ENCODE measurements around the gene TRAF6.
"Not testable (repeated sequence)": the region's sequence is repeated elsewhere in the genome, so short reads cannot be mapped to it uniquely, and the experiment has no call there.

TRAF6 gene, protein sequence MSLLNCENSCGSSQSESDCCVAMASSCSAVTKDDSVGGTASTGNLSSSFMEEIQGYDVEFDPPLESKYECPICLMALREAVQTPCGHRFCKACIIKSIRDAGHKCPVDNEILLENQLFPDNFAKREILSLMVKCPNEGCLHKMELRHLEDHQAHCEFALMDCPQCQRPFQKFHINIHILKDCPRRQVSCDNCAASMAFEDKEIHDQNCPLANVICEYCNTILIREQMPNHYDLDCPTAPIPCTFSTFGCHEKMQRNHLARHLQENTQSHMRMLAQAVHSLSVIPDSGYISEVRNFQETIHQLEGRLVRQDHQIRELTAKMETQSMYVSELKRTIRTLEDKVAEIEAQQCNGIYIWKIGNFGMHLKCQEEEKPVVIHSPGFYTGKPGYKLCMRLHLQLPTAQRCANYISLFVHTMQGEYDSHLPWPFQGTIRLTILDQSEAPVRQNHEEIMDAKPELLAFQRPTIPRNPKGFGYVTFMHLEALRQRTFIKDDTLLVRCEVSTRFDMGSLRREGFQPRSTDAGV
- long read RNA-seq, full-length matches to known transcripts, result 13 of 17 reads
- long read RNA-seq, partial matches to known transcripts, result 1 of 17 reads
- long read RNA-seq, other reads (novel, unspliced or antisense), result 3 of 17 reads

DNA sequence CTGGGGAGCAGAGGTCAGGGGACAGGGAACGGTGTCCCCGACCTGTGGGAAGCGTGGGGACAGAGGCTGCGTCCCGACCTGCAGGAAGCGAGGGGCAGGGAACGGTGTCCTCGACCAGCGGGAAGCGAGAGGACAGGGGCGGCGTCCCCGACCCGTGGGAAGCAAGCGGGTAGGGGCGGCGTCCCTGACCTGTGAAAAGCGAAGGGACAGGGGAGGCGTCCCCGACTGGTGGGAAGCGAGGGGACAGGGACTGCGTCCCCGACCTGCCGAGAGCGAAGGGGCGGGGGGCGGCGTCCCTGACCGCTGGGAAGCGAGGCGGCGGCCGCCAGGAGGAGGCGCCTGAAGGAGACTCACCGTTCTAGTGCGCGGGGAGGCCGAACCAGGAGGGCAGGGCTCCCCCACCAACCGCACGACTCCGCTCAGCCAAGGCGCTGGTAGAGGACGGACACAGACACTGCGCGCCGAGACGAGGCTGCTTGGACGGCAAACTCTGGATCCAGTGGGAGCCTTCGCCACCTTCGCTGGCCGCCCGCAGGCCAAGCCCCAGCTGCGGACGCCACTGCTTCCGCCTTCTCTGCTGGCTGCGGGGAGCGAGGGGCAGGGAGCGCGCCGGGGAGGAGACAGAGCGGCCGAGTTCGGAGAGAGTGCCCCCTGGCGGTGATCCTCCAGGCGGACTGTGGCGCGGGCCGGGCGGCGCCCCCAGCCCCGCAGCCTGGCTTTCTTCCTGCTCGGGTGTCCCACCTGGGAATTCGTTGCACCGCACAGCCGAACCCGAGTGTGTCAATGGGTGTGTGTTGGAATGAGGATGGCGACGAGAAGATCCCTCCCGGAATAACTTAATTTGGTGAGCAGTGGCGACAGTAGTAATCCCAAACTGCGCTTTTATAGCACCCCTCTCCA is at the start of gene TRAF6:
TRAF6 (minus strand) TSS at position 579 of the 900 bp plus-strand sequence. CDS start 8,757 bp downstream, outside the sequence.
- TF ChIP-seq POLR2AphosphoS5 (IDR thresholded peaks at IDR 0.05; ENCODE audit: low read depth) (peak; percentile 97), SPI1 (IDR thresholded peaks at IDR 0.05; ENCODE audit: borderline replicate concordance, low read depth) (no peak), CTCF (IDR thresholded peaks at IDR 0.05; ENCODE audit: insufficient read depth, low read length) (peak; percentile 60), GABPA (IDR thresholded peaks at IDR 0.05; ENCODE audit: low read depth) (0 out of 2 replicates have a peak, but pooled peaks have one; percentile 16)
- TF ChIP-seq, protein P1, sequence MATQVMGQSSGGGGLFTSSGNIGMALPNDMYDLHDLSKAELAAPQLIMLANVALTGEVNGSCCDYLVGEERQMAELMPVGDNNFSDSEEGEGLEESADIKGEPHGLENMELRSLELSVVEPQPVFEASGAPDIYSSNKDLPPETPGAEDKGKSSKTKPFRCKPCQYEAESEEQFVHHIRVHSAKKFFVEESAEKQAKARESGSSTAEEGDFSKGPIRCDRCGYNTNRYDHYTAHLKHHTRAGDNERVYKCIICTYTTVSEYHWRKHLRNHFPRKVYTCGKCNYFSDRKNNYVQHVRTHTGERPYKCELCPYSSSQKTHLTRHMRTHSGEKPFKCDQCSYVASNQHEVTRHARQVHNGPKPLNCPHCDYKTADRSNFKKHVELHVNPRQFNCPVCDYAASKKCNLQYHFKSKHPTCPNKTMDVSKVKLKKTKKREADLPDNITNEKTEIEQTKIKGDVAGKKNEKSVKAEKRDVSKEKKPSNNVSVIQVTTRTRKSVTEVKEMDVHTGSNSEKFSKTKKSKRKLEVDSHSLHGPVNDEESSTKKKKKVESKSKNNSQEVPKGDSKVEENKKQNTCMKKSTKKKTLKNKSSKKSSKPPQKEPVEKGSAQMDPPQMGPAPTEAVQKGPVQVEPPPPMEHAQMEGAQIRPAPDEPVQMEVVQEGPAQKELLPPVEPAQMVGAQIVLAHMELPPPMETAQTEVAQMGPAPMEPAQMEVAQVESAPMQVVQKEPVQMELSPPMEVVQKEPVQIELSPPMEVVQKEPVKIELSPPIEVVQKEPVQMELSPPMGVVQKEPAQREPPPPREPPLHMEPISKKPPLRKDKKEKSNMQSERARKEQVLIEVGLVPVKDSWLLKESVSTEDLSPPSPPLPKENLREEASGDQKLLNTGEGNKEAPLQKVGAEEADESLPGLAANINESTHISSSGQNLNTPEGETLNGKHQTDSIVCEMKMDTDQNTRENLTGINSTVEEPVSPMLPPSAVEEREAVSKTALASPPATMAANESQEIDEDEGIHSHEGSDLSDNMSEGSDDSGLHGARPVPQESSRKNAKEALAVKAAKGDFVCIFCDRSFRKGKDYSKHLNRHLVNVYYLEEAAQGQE (IDR thresholded peaks at IDR 0.05; ENCODE audit: insufficient replicate concordance, low read depth), result peak; percentile 29
- Histone ChIP-seq H3K4me3 (replicated peaks; ENCODE audit: insufficient read depth, low read length) (peak within 1 kb of the TSS; percentile 93), H3K27me3 (ENCODE audit: insufficient read depth, poor library complexity, severe bottlenecking) (no peaks in the 10 kb centered on the region), H3K27ac (replicated peaks) (peak within 1 kb of the TSS; percentile 90)
- DNase-seq (ENCODE audit: low read depth in 1 of 2, low spot score in 1 of 2), result peak; percentile 65 to 88

DNA sequence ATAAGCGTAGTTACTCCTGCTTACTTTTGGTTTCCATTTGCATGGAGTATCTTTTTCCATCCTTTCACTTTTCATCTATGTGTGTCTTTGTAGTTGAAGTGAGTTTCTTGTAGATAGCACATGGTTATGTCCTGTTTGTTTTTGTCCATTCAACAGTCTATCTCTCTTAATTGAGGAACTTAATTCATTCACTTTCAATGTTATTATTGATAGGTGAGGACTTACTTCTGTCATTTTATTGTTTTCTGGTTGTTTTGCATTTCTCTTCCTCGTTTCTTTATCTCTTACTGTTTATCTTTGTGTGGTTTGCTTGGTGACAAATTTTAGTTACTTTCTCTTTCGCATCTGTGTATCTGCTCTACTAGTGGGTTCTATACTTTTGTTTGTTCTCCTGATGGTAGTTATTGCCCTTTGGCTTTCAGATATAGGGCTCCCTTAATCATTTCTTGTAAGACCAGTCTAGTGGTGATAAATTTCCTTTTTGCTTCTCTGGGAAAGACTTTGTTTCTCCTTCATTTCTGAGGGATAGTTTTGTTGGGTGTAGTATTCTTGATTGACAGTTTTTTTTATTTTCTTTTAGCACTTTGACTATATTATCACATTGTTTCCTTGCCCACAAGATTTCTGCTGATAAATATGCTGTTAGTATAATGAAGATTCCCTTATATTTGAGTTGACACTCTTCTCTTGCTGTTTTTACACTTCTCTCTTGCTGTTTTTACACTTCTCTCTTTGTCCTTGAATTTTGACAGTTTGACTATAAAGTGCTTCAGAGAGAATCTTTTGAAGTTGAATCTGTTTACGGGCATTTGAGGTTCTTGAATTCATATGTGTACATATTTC is 48.7 kb upstream of the TRAF6 start:
- TF ChIP-seq, protein P1 (IDR thresholded peaks at IDR 0.05; ENCODE audit: insufficient replicate concordance, low read depth), result no peak
- TF ChIP-seq GABPA (IDR thresholded peaks at IDR 0.05; ENCODE audit: low read depth), result no peak
- TF ChIP-seq CTCF (IDR thresholded peaks at IDR 0.05; ENCODE audit: insufficient read depth, low read length), result no peak
- TF ChIP-seq POLR2AphosphoS5 (IDR thresholded peaks at IDR 0.05; ENCODE audit: low read depth), result no peak
- no peak for TF ChIP-seq SPI1 (IDR thresholded peaks at IDR 0.05; ENCODE audit: borderline replicate concordance, low read depth)
- Histone ChIP-seq H3K27ac (replicated peaks) (no peak overlapping the region), H3K4me3 (replicated peaks; ENCODE audit: insufficient read depth, low read length) (no peak overlapping the region), H3K27me3 (ENCODE audit: insufficient read depth, poor library complexity, severe bottlenecking) (no peaks in the 10 kb centered on the region)
- DNase-seq (ENCODE audit: low read depth in 1 of 2, low spot score in 1 of 2), result no peak

DNA sequence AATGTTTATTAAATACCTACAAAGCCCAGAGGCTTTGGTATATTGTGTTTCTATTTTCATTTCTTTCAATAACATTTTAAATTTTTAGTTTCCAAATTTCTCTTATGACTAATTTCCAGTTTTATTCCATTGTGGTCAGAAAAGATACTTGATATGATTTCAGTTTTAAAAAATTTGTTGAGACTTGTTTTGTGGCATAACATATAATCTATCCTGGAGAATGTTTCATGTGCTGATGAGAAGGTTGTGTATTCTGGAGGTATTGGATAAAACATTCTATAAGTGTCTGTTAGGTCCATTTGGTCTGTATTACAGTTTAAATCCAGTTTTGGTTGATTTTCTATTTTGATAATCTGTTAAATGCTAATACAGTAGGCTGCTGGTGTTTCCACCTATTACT is 47.9 kb upstream of the TRAF6 start:
- H3K27me3 ChIP-seq (ENCODE audit: insufficient read depth, poor library complexity, severe bottlenecking), result no peaks in the 10 kb centered on the region
- DNase-seq (ENCODE audit: low read depth in 1 of 2, low spot score in 1 of 2), result no peak
- H3K4me3 ChIP-seq (replicated peaks; ENCODE audit: insufficient read depth, low read length), result no peak overlapping the region
- no peak overlapping the region for H3K27ac ChIP-seq (replicated peaks)
- no peak for TF ChIP-seq GABPA (IDR thresholded peaks at IDR 0.05; ENCODE audit: low read depth)
- no peak for TF ChIP-seq SPI1 (IDR thresholded peaks at IDR 0.05; ENCODE audit: borderline replicate concordance, low read depth)
- TF ChIP-seq POLR2AphosphoS5 (IDR thresholded peaks at IDR 0.05; ENCODE audit: low read depth), result no peak
- TF ChIP-seq CTCF (IDR thresholded peaks at IDR 0.05; ENCODE audit: insufficient read depth, low read length), result no peak

DNA sequence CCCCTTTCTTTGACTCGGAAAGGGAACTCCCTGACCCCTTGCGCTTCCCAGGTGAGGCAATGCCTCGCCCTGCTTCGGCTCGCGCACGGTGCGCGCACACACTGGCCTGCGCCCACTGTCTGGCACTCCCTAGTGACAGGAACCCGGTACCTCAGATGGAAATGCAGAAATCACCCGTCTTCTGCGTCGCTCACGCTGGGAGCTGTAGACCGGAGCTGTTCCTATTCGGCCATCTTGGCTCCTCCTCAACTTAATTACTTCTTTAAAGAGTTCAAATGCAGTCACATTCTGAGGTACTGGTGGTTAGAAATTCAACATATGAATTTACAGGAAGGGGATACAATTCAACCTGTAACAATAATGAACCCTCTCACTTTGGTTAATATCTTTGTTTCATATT is 47.3 kb upstream of the TRAF6 start:
- H3K27me3 ChIP-seq (ENCODE audit: insufficient read depth, poor library complexity, severe bottlenecking); DNase-seq (ENCODE audit: low read depth in 1 of 2, low spot score in 1 of 2); H3K4me3 ChIP-seq (replicated peaks; ENCODE audit: insufficient read depth, low read length); H3K27ac ChIP-seq (replicated peaks): not testable (repeated sequence)
